HL-60 (cell line): ENCODE results near the gene WTIP.

Experiments used
- GABPA ChIP-seq: IDR thresholded peaks from 2 replicates; pipeline ENCODE4 v1.6.1; 2012; ENCODE audit warnings: low read depth
- REST ChIP-seq: IDR thresholded peaks from 2 replicates; pipeline ENCODE4 v1.6.1; 2012; ENCODE audit warnings: low read depth; ENCODE audit not compliant: insufficient replicate concordance
- TF ChIP-seq, protein P1 (sequence below): IDR thresholded peaks from one replicate; pipeline ENCODE4 v1.5.1; 2011; ENCODE audit warnings: low read length, control low read depth, inconsistent platforms; ENCODE audit not compliant: insufficient read depth

GRCh38 chr19:34493038-34493648, 11.6 kb downstream of the WTIP start:
- TF ChIP-seq, protein P1, sequence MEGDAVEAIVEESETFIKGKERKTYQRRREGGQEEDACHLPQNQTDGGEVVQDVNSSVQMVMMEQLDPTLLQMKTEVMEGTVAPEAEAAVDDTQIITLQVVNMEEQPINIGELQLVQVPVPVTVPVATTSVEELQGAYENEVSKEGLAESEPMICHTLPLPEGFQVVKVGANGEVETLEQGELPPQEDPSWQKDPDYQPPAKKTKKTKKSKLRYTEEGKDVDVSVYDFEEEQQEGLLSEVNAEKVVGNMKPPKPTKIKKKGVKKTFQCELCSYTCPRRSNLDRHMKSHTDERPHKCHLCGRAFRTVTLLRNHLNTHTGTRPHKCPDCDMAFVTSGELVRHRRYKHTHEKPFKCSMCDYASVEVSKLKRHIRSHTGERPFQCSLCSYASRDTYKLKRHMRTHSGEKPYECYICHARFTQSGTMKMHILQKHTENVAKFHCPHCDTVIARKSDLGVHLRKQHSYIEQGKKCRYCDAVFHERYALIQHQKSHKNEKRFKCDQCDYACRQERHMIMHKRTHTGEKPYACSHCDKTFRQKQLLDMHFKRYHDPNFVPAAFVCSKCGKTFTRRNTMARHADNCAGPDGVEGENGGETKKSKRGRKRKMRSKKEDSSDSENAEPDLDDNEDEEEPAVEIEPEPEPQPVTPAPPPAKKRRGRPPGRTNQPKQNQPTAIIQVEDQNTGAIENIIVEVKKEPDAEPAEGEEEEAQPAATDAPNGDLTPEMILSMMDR = no peak
- TF ChIP-seq REST (no peak), GABPA (no peak)
